IPS-11a (cell line): ENCODE results near the gene BRD1.
"Not testable (repeated sequence)": the region's sequence is repeated elsewhere in the genome, so short reads cannot be mapped to it uniquely, and the experiment has no call there.

Experiments
- H3K4me3 ChIP-seq: one replicate; pipeline ENCODE4 v1.5.1; 2013; ENCODE audit warnings: low read depth, low read length, control low read depth

The BRD1 gene

GRCh38 chr22:49827271-49827852 is 311 bp downstream of the BRD1 start:
- peak overlapping the region; percentile 53 for H3K4me3 ChIP-seq

- peak overlapping the region; percentile 53 for H3K4me3 ChIP-seq
Observed at GRCh38 chr22:49826603-49827270, 936 bp downstream of the BRD1 start.

DNA sequence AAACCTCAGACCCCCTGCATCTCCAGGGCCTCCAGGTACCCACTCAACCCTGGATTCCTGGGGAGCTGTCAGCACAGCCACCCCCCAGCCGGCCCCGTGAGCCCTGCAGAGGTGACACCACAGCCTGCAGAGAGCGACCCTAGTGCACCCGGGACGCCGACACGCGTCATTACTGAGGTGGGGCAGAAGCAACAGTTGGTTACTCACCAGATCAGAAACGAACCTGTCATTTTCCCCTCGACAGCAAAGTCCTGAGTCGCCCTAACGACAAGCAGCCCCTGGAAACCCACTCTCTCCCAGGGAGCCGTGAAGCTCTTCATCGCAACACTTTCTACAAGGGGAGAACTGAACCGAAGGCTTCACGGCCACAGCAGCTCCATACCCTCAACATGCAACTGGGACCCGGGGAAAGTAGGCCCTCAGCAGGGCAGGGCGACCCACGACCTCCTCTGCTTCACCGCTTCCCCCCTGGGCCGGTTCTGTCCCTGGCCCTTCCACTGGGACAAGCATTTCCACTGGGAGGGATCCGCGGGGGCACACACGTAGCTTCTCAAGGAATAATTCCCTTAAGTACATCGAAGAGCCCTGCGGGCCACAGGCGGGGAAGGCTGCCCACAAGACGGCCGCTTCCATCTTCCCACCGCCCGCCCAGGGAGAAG is 1.6 kb downstream of the BRD1 start:
- H3K4me3 ChIP-seq: peak overlapping the region; percentile 53

GRCh38 chr22:49825436-49825835 is 2.2 kb downstream of the BRD1 start:
- H3K4me3 ChIP-seq: no peak overlapping the region

DNA sequence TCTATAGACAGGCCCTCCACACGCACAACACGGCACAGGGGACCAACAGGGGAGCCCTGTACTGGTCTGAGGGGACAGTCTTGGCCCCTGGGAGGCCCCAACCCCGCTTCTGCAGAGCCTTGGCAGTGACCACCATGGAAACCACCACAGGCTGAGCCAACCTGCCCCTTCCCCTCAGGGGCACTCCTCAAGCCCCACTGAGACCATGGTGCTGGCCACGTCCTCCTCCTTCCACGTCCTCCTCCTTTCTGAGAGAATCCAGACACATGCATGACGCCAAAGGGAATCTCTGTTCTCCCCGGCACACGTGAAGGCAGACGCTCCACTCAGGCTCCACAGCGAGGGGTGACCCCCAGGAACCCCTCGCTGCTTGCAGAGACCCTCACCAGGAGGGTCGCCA is 2.7 kb downstream of the BRD1 start:
- H3K4me3 ChIP-seq: no peak overlapping the region

DNA sequence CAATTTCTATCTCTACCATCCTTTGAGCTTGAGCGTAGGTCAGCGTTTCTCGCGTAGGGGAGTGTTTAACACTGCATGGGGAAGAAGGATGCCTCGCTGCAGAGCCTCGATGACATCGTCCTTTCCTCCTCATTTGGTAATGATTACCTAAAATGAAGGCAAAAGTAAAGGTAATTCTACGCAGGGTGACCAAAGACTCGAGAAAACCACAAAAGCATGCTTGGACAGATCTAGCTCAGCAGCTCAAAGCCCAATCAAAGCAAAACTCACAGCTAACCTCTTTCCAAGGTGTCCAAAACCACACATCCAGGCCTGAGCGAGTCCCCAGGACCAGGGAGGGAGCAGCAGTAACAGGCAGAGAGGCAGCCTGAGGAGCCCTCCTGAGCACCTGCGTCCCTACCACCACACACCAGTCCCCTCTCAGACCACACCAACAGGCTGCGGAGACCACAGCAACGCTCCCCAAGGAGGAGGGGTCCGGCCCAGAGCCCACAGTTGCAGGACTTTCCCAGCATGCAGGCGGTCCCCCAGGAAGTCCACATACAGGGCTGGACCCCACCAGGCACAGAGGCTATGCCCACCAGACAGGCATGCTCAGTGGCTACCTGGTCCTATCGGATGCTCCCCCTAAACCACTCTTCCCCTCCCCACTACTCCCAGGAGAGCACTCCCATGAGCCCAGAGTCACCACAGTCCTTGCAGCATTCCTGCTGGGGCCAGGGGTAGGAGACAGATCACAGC is 3.3 kb downstream of the BRD1 start:
- no peak overlapping the region for H3K4me3 ChIP-seq

DNA sequence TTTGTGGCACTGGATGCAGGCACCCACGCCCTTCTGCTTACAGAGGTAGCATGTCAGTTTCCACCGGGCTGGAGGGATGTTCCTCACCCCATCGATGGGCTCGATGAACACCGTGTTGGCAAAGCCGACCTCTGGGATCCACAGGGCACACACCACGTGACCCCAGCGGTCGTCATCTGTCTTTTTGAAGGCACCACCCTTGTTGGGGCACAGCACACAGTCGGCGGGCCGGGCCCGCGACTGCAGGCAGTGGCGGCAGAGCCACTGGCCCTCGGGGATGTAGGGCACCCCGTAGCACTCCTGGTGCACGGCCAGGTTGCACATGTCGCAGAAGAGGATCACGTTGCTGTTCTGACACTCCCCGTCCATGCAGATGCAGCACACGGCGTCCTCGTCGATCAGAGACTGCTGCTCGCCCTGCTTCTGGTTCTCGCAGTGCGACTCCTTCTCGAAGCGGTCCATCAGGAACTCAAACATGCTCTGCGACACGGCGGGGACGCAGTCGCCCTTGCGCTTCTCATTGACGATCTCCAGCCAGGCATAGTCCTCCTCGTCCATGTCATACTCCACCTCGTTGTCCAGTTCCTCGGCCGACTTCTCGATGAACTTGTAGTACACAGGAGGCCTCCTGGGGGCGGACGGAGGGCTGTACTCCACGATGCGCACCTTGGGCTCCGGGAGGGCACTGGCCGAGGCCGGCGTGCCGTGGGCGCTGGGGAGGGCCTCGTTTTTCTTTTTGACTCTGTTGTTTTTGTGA is 4.2 kb downstream of the BRD1 start:
- H3K4me3 ChIP-seq: no peak overlapping the region

DNA sequence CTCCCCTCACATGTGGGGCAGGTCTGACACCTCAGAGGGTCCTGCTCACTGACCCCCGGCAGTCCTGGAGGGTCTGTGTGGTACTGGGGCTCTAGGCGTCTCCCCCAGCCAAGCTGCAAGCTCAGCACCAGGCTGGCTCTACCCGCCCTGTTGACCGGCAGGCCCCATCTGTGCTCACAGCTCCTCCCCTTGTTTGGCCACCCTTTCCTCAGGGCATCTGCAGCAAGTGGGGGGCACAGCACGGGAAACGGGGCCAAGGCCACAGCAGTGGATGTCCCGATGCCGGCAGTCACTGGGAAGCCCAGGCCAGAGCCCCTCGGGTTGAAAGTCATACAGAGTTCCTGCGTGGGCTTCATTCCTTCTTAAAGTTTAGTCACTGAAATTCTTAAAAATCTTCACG is 5.9 kb downstream of the BRD1 start:
- not testable (repeated sequence) for H3K4me3 ChIP-seq

- H3K4me3 ChIP-seq: no peak overlapping the region
Observed at GRCh38 chr22:49820984-49821383, 6.7 kb downstream of the BRD1 start.

GRCh38 chr22:49817359-49817758 is 10.3 kb downstream of the BRD1 start:
- H3K4me3 ChIP-seq: no peak overlapping the region

GRCh38 chr22:49815641-49816091 is 12.0 kb downstream of the BRD1 start:
- no peak overlapping the region for H3K4me3 ChIP-seq

GRCh38 chr22:49814856-49815255 is 12.8 kb downstream of the BRD1 start:
- H3K4me3 ChIP-seq: no peak overlapping the region

DNA sequence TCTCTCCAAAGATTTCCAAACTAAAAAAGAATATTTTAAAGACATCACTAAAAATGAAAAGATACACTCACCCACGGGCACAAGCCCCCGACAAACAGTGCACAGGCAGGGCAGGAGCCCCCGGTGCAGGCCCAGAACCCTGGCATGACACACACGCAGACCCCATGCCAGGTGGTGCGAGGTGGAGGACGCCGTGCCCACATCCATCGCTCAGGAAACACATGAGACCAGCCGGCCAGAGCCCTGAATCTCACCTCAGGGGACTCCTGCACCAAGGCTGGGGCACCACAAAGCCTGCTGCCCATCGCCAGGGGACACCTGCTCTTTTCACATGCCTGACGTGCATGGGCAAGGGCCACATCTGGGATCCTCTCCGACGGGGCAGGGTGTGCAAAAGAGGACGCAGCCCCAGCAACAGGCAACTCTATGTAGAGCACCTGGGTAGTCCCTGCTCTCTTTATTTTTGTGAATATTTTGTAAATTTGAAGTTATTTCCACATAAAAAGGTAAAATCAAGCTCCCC is 13.4 kb downstream of the BRD1 start:
- no peak overlapping the region for H3K4me3 ChIP-seq

DNA sequence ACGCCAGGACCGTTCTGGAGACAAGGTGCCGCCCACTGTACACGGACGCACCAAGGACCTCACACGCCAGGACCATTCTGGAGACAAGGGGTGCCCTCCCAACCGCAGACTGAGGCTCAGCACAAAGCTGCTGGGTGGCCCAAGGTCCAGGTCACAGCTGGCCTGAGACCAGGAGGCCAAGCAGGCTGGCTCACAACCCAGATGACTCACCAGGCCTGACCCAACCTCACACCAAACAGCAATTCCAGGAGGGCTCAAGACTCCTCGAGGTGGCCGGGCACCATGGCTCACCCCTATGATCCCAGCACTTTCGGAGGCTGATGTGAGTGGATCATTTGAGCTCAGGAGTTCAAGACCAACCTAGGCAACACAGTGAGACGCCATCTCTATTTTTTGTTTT is 14.8 kb downstream of the BRD1 start:
- H3K4me3 ChIP-seq: no peak overlapping the region

DNA sequence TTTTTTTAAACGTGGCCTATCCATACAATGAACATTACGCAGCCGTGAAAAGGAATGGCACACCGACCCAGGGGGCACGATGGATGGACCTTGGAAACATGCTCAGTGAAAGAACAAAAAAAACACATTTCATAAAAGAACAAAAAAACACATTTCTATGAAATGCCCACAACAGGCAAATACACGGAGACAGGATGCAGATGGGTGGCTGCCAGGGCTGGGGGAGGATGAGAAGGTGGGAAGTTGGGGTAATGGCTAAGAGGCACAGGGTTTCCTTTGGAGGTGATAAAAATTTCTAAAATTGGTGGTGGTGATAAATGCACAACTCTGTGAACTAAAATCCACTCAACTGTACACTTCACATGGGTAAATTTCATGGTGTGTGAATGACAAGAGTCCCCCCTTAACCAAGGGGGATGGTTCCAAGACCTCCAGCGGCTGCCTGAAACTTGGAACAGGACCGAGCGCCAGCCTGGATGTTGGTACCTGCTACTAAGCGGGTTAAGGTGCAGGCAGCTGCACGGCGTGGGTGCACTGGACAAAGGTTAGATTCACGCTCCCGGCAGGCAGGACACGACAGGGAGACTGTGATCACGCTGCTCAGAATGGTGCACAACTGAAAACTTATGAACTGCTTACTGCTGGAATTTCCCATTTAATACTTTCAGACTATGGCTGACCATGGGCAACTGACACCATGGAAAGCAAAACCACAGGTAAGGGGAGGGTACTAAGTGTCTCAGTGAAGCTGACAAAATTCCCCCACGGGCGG is 16.5 kb downstream of the BRD1 start:
- H3K4me3 ChIP-seq: no peak overlapping the region

DNA sequence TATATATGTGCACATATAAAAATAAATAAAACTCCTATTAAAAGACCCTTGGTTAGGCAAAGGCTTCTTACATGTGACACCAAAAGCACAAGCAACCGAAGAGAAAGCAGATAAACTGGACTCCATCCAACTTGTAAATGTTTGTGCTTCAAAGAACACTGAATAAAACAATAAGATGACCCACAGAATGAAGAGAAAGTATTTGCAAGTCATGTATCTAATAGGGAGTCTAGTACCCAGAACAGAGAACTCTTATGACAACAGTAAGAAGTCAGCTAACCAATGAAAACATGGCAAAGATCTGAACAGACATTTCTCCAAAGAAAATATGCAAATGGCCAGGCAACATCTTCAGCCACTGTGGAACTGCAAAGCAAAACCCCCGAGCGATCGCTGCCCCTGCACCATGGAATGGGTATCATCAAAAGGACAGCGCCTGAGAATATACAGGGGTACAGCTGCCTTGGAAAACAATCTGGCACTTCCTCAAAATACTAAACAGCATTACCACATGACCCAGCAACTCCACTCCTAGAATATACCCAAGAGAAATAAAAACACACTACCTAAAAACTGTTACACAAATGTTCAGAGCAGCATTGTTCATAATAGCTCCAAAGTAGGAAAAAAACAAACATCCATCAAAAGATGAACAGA is 17.2 kb downstream of the BRD1 start:
- no peak overlapping the region for H3K4me3 ChIP-seq

GRCh38 chr22:49807780-49808708 is 19.6 kb downstream of the BRD1 start:
- no peak overlapping the region for H3K4me3 ChIP-seq

DNA sequence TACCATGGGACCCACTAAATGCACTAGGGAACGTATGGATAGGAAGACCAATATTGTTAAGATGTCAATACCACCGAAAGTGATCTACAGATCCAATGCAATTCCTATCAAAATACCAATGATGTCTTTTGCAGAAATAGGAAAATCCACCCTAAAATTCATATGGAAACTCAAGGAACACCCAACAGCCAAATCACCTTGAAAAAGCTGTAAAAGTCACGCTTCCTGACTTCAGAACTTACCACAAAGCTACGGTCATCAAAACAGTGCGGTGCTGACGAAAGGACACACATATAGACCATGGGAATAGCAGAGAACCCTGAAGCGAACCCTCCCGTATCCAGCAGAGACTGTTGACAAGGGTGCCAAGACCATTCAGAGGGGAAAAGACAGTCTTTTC is 20.5 kb downstream of the BRD1 start:
- no peak overlapping the region for H3K4me3 ChIP-seq
